Immature natural killer cell (primary cell): ENCODE data around the gene ROBO1. TPM values are rescaled to one million over a fixed set of nuclear protein-coding genes. Genes with fewer than 3 reads are reported as not detected.

Experiments
- DNase-seq, 3 donors: peaks; one replicate each; pipeline ENCODE4 v3.0.0; 2022; ENCODE audit warnings: mixed read lengths in 1 of 3
- H3K27ac Mint-ChIP-seq, 6 donors: one replicate each; pipeline ENCODE4 v1.8.0; 2020; ENCODE audit warnings: mixed read lengths in 6 of 6, mild to moderate bottlenecking in 5 of 6, inconsistent platforms in 4 of 6, moderate library complexity in 3 of 6
- H3K27me3 Mint-ChIP-seq, 3 donors: one replicate each; pipeline ENCODE4 v1.8.0; 2020 to 2021; ENCODE audit warnings: low read depth in 3 of 3, mild to moderate bottlenecking in 3 of 3, mixed read lengths in 3 of 3, moderate library complexity in 3 of 3, inconsistent platforms in 1 of 3
- H3K36me3 Mint-ChIP-seq, 3 donors: one replicate each; pipeline ENCODE4 v1.8.0; 2020; ENCODE audit warnings: mixed read lengths in 3 of 3, inconsistent platforms in 2 of 3, mild to moderate bottlenecking in 2 of 3
- H3K4me1 Mint-ChIP-seq, 2 donors: one replicate each; pipeline ENCODE4 v1.8.0; 2020; ENCODE audit warnings: inconsistent platforms in 2 of 2, mild to moderate bottlenecking in 2 of 2, mixed read lengths in 2 of 2, moderate library complexity in 1 of 2
- H3K4me3 Mint-ChIP-seq, 5 donors: one replicate each; pipeline ENCODE4 v1.8.0; 2020; ENCODE audit warnings: mild to moderate bottlenecking in 5 of 5, mixed read lengths in 5 of 5, inconsistent platforms in 3 of 5, moderate library complexity in 3 of 5
- H3K9me3 Mint-ChIP-seq, 6 donors: one replicate each; pipeline ENCODE4 v1.8.0; 2020; ENCODE audit warnings: mild to moderate bottlenecking in 6 of 6, mixed read lengths in 6 of 6, inconsistent platforms in 4 of 6, moderate library complexity in 3 of 6
- polyA plus RNA-seq, 3 donors: library from polyadenylated mRNA; unstranded; fragments of 300-500 nt; fragmentation: Illumina TruSeq; gene quantifications; one replicate each; pipeline ENCODE4 v1.2.3, GENCODE V29; 2021

ROBO1 gene
- polyA plus RNA-seq, 3 donors from 2014 or later: 0.63 TPM; not detected in 2

GRCh38 chr3:79140708-79141107 is 627.1 kb downstream of the ROBO1 start:
- no peak overlapping the region for H3K4me3 Mint-ChIP-seq
- no peak overlapping the region for H3K27ac Mint-ChIP-seq
- peaks cover 0 to 2% (median 0%) of the 10 kb centered on the region in 3 donors for H3K27me3 Mint-ChIP-seq
- no peak for DNase-seq
- no peaks in the 10 kb centered on the region for H3K36me3 Mint-ChIP-seq
- peaks cover 5 to 49% (median 16%) of the 10 kb centered on the region in 6 donors for H3K9me3 Mint-ChIP-seq
- H3K4me1 Mint-ChIP-seq: no peaks in the 10 kb centered on the region

- Mint-ChIP-seq H3K9me3 (peaks cover 5 to 53% (median 18%) of the 10 kb centered on the region in 6 donors), H3K36me3 (no peaks in the 10 kb centered on the region), H3K4me1 (no peaks in the 10 kb centered on the region), H3K27ac (no peak overlapping the region), H3K4me3 (no peak overlapping the region), H3K27me3 (peaks cover 0 to 2% (median 0%) of the 10 kb centered on the region in 3 donors)
- DNase-seq: no peak
Measured at GRCh38 chr3:79139395-79140068, 628.3 kb downstream of the ROBO1 start.

GRCh38 chr3:79125313-79125984 is 642.3 kb downstream of the ROBO1 start:
- no peak overlapping the region for H3K27ac Mint-ChIP-seq
- DNase-seq: no peak
- peaks cover 0 to 4% (median 0%) of the 10 kb centered on the region in 3 donors for H3K36me3 Mint-ChIP-seq
- H3K27me3 Mint-ChIP-seq: peaks cover 0 to 2% (median 0%) of the 10 kb centered on the region in 3 donors
- H3K4me3 Mint-ChIP-seq: no peak overlapping the region
- peaks cover 8 to 41% (median 25%) of the 10 kb centered on the region in 6 donors for H3K9me3 Mint-ChIP-seq
- H3K4me1 Mint-ChIP-seq: no peaks in the 10 kb centered on the region

- Mint-ChIP-seq H3K9me3 (peaks cover 6 to 41% (median 11%) of the 10 kb centered on the region in 6 donors), H3K4me1 (no peaks in the 10 kb centered on the region), H3K4me3 (no peak overlapping the region), H3K27ac (no peak overlapping the region), H3K27me3 (no peaks in the 10 kb centered on the region), H3K36me3 (peaks cover 0 to 3% (median 0%) of the 10 kb centered on the region in 3 donors)
- DNase-seq: no peak
Measured at GRCh38 chr3:79115458-79115857, 652.3 kb downstream of the ROBO1 start.

- Mint-ChIP-seq H3K9me3 (peaks cover 6 to 35% (median 13%) of the 10 kb centered on the region in 6 donors), H3K4me3 (no peak overlapping the region), H3K27me3 (no peaks in the 10 kb centered on the region), H3K4me1 (no peaks in the 10 kb centered on the region), H3K27ac (no peak overlapping the region), H3K36me3 (peaks cover 0 to 3% (median 0%) of the 10 kb centered on the region in 3 donors)
- no peak for DNase-seq
Measured at GRCh38 chr3:79113876-79114275, 653.9 kb downstream of the ROBO1 start.

GRCh38 chr3:79111375-79112052 is 656.3 kb downstream of the ROBO1 start:
- no peak overlapping the region for H3K27ac Mint-ChIP-seq
- peaks cover 4 to 44% (median 13%) of the 10 kb centered on the region in 6 donors for H3K9me3 Mint-ChIP-seq
- DNase-seq: no peak
- H3K4me3 Mint-ChIP-seq: no peak overlapping the region
- no peaks in the 10 kb centered on the region for H3K4me1 Mint-ChIP-seq
- no peaks in the 10 kb centered on the region for H3K27me3 Mint-ChIP-seq
- peaks cover 0 to 3% (median 0%) of the 10 kb centered on the region in 3 donors for H3K36me3 Mint-ChIP-seq

GRCh38 chr3:79109754-79110153 is 658.0 kb downstream of the ROBO1 start:
- Mint-ChIP-seq H3K9me3 (peaks cover 2 to 38% (median 9%) of the 10 kb centered on the region in 6 donors), H3K36me3 (no peaks in the 10 kb centered on the region), H3K4me1 (no peaks in the 10 kb centered on the region), H3K27me3 (no peaks in the 10 kb centered on the region), H3K27ac (no peak overlapping the region), H3K4me3 (no peak overlapping the region)
- DNase-seq: no peak

- no peaks in the 10 kb centered on the region for H3K4me1 Mint-ChIP-seq
- H3K36me3 Mint-ChIP-seq: no peaks in the 10 kb centered on the region
- no peaks in the 10 kb centered on the region for H3K27me3 Mint-ChIP-seq
- H3K9me3 Mint-ChIP-seq: peaks cover 0 to 33% (median 8%) of the 10 kb centered on the region in 6 donors
- DNase-seq: no peak
- H3K4me3 Mint-ChIP-seq: no peak overlapping the region
- no peak overlapping the region for H3K27ac Mint-ChIP-seq
Measured at GRCh38 chr3:79103307-79103706, 664.5 kb downstream of the ROBO1 start.

GRCh38 chr3:79097964-79098660 is 669.7 kb downstream of the ROBO1 start:
- peaks cover 0 to 23% (median 12%) of the 10 kb centered on the region in 6 donors for H3K9me3 Mint-ChIP-seq
- H3K27ac Mint-ChIP-seq: no peak overlapping the region
- no peak overlapping the region for H3K4me3 Mint-ChIP-seq
- H3K27me3 Mint-ChIP-seq: peaks cover 0 to 1% (median 0%) of the 10 kb centered on the region in 3 donors
- no peaks in the 10 kb centered on the region for H3K36me3 Mint-ChIP-seq
- DNase-seq: no peak
- no peaks in the 10 kb centered on the region for H3K4me1 Mint-ChIP-seq

GRCh38 chr3:79094654-79095053 is 673.1 kb downstream of the ROBO1 start:
- H3K9me3 Mint-ChIP-seq: peaks cover 8 to 38% (median 13%) of the 10 kb centered on the region in 6 donors
- peaks cover 0 to 7% (median 4%) of the 10 kb centered on the region in 3 donors for H3K36me3 Mint-ChIP-seq

GRCh38 chr3:79086514-79086913 is 681.3 kb downstream of the ROBO1 start:
- peaks cover 3 to 34% (median 9%) of the 10 kb centered on the region in 6 donors for H3K9me3 Mint-ChIP-seq

More at GRCh38 chr3:79094654-79095053, 673.1 kb downstream of the ROBO1 start:
- no peak overlapping the region for H3K27ac Mint-ChIP-seq
- H3K4me1 Mint-ChIP-seq: no peaks in the 10 kb centered on the region
- H3K27me3 Mint-ChIP-seq: peaks cover 0 to 3% (median 0%) of the 10 kb centered on the region in 3 donors
- H3K4me3 Mint-ChIP-seq: no peak overlapping the region
- no peak for DNase-seq

GRCh38 chr3:79085171-79085570 is 682.6 kb downstream of the ROBO1 start:
- Mint-ChIP-seq H3K36me3 (no peaks in the 10 kb centered on the region), H3K27me3 (no peaks in the 10 kb centered on the region), H3K27ac (no peak overlapping the region), H3K9me3 (peaks cover 0 to 32% (median 7%) of the 10 kb centered on the region in 6 donors), H3K4me3 (no peak overlapping the region), H3K4me1 (no peaks in the 10 kb centered on the region)
- DNase-seq: no peak

More at GRCh38 chr3:79086514-79086913, 681.3 kb downstream of the ROBO1 start:
- peak in 1 of 3 donors; percentile 0 for DNase-seq
- H3K36me3 Mint-ChIP-seq: peaks cover 0 to 3% (median under 1%) of the 10 kb centered on the region in 3 donors
- H3K4me1 Mint-ChIP-seq: no peaks in the 10 kb centered on the region
- no peaks in the 10 kb centered on the region for H3K27me3 Mint-ChIP-seq
- no peak overlapping the region for H3K4me3 Mint-ChIP-seq
- no peak overlapping the region for H3K27ac Mint-ChIP-seq

- Mint-ChIP-seq H3K4me3 (no peak overlapping the region), H3K27me3 (no peaks in the 10 kb centered on the region), H3K27ac (no peak overlapping the region), H3K9me3 (peaks cover 0 to 31% (median 6%) of the 10 kb centered on the region in 6 donors), H3K4me1 (no peaks in the 10 kb centered on the region), H3K36me3 (no peaks in the 10 kb centered on the region)
- DNase-seq: no peak
Measured at GRCh38 chr3:79081335-79081734, 686.5 kb downstream of the ROBO1 start.
